ENCODE results near the gene PCGF2.

- TF ChIP-seq CTCF (IDR thresholded peaks at IDR 0.05) (no peak), POLR2A (IDR thresholded peaks at IDR 0.05) (no peak), POLR2AphosphoS5 (IDR thresholded peaks at IDR 0.05) (no peak)
Measured at GRCh38 chr17:38716368-38717005, 31.6 kb downstream of the PCGF2 start.
